Endothelial cell of umbilical vein (primary cell): Measurements from ENCODE around the gene PDK3. TPM values are rescaled to one million over a fixed set of nuclear protein-coding genes. Genes with fewer than 3 reads are reported as not detected.

Source experiments
- BruUV-seq: library from RNA; stranded (reverse); fragments of 400-500 nt; replicated peaks from 2 replicates; lab custom pipeline; 2021; lab: Mats Ljungman, UMichigan
- CTCF ChIA-PET: fragments of 300-600, 350-600 bp; sonication (Branson Sonifier 250); formaldehyde crosslinking; loops from one replicate; lab custom pipeline; 2021; ENCODE audit warnings: antibody characterized with exemption, inconsistent platforms; lab: Charles Lee
- POLR2A ChIA-PET: fragments of 300-600, 350-600 bp; sonication (Branson Sonifier 250); formaldehyde crosslinking; loops from one replicate; lab custom pipeline; 2021; ENCODE audit warnings: antibody characterized with exemption, inconsistent platforms; lab: Charles Lee
- DNase-seq: peaks from one replicate; pipeline ENCODE4 v3.0.0-alpha.2; 2011; ENCODE audit warnings: low read depth, low spot score
- FAIRE-seq: peaks from 2 replicates; lab custom pipeline; 2011; peaks lifted over from hg19 to GRCh38; lab: Jason Lieb, UNC
- H2AFZ ChIP-seq: 2 replicates; pipeline ENCODE4 v1.6.0; 2012; ENCODE audit warnings: low read depth, low read length, control low read depth, inconsistent platforms
- H3K27ac ChIP-seq: 2 replicates; pipeline ENCODE4 v1.5.1; 2011; ENCODE audit warnings: low read depth, mild to moderate bottlenecking, control low read depth, low read length, moderate library complexity; ENCODE audit not compliant: insufficient read depth
- H3K27me3 ChIP-seq, 2 experiments: 2 replicates each; pipeline versions ENCODE4 v1.6.0 to v1.6.1; 2011; ENCODE audit warnings: low read length in 2 of 2, mixed read lengths in 1 of 2; ENCODE audit not compliant: control insufficient read depth in 2 of 2, insufficient read depth in 2 of 2
- H3K36me3 ChIP-seq, 2 experiments: 2 replicates in 1 of 2; 3 replicates in 1 of 2; pipeline ENCODE4 v1.5.1; 2011; ENCODE audit warnings: low read length in 2 of 2, mild to moderate bottlenecking in 1 of 2, moderate library complexity in 1 of 2; ENCODE audit not compliant: control insufficient read depth in 2 of 2, insufficient read depth in 2 of 2; ENCODE audit errors: extremely low read depth in 1 of 2
- H3K4me1 ChIP-seq: 3 replicates; pipeline ENCODE4 v1.5.1; 2011; ENCODE audit warnings: mild to moderate bottlenecking, low read length; ENCODE audit not compliant: control insufficient read depth, insufficient read depth; ENCODE audit errors: extremely low read depth
- H3K4me2 ChIP-seq: 2 replicates; pipeline ENCODE4 v1.6.1; 2011; ENCODE audit warnings: low read length, control low read depth, mixed read lengths; ENCODE audit not compliant: insufficient read depth
- H3K4me3 ChIP-seq, 3 experiments: fragments of 200-600 bp in 1 of 3; sonication (generic), shearing (Covaris generic) in 1 of 3; replicated peaks in 1 of 3; 2 replicates each; pipeline ENCODE4 v1.5.1; 2011 to 2016; ENCODE audit warnings: control low read depth in 3 of 3, low read length in 3 of 3, mild to moderate bottlenecking in 2 of 3, inconsistent platforms in 1 of 3, low read depth in 1 of 3, moderate library complexity in 1 of 3; ENCODE audit not compliant: insufficient read depth in 1 of 3
- H3K79me2 ChIP-seq: 2 replicates; pipeline ENCODE4 v1.6.0; 2012; ENCODE audit warnings: low read length, inconsistent platforms; ENCODE audit not compliant: control insufficient read depth, insufficient read depth
- H3K9ac ChIP-seq: replicated peaks from 2 replicates; pipeline ENCODE3; 2011; ENCODE audit warnings: low read length, control low read depth; ENCODE audit not compliant: insufficient read depth; ENCODE audit errors: extremely low read depth
- H3K9me1 ChIP-seq: replicated peaks from 3 replicates; pipeline ENCODE4 v1.6.0; 2011; ENCODE audit warnings: mild to moderate bottlenecking, low read length; ENCODE audit not compliant: control insufficient read depth, insufficient read depth; ENCODE audit errors: extremely low read depth
- H3K9me3 ChIP-seq: replicated peaks from 2 replicates; pipeline ENCODE4 v1.5.1; 2012; ENCODE audit warnings: low read length, inconsistent platforms; ENCODE audit not compliant: control insufficient read depth, insufficient read depth
- H4K20me1 ChIP-seq: replicated peaks from 2 replicates; pipeline ENCODE3; 2011; ENCODE audit warnings: mild to moderate bottlenecking, low read length; ENCODE audit not compliant: control insufficient read depth, insufficient read depth; ENCODE audit errors: extremely low read depth
- CTCF ChIP-seq, 2 donors: IDR thresholded peaks; 1 replicate in 1 of 2; 2 replicates in 1 of 2; pipeline ENCODE4 v1.5.1; 2011; ENCODE audit warnings: low read length in 2 of 2, mild to moderate bottlenecking in 2 of 2, moderate library complexity in 2 of 2, control low read depth in 1 of 2, inconsistent platforms in 1 of 2, low read depth in 1 of 2; ENCODE audit not compliant: insufficient read depth in 1 of 2; ENCODE audit errors: extremely low read depth in 1 of 2
- GATA2 ChIP-seq: IDR thresholded peaks from 2 replicates; pipeline ENCODE4 v1.7.0; 2011; ENCODE audit warnings: low read depth, mild to moderate bottlenecking, moderate library complexity, mixed read lengths, low read length; ENCODE audit not compliant: insufficient read length, insufficient read depth
- MAX ChIP-seq: IDR thresholded peaks from 2 replicates; pipeline ENCODE4 v1.6.1; 2011; ENCODE audit not compliant: insufficient read depth, insufficient read length
- MYC ChIP-seq: IDR thresholded peaks from one replicate; pipeline ENCODE4 v1.6.1; 2011; ENCODE audit warnings: mild to moderate bottlenecking, low read depth, low read length
- dilution Hi-C: fragments of 300-500 bp; cut with MboI; formaldehyde crosslinking; loops from one replicate; pipeline ENCODE4 v1.15.0; 2019; ENCODE audit warnings: low sequenced_read_pairs; ENCODE audit not compliant: extremely low pct_ligation_motif_present
- intact Hi-C: fragments of 100-400 bp; cut with micrococcal nuclease; formaldehyde crosslinking; loops from one replicate; pipeline ENCODE4 v1.10.0; 2022
- polyA plus RNA-seq, 4 experiments: library from polyadenylated mRNA; depleted of rRNA in 3 of 4; stranded (reverse) in 3 of 4; unstranded in 1 of 4; fragments of >200 nt; gene quantifications; 2 replicates each; pipeline versions ENCODE4 v1.2.1 to v1.2.3, GENCODE V29; 2011 to 2012; ENCODE audit warnings: missing spikeins in 1 of 4
- total RNA-seq: library from RNA; stranded (reverse); gene quantifications from 2 replicates; pipeline ENCODE4 v1.2.3, GENCODE V29; 2021

PDK3 gene
- total and polyA plus RNA-seq, 2 donors (not counting 3 experiments of a cell fraction or from before 2014, with no cell fraction given) = 3.0 to 5.9 TPM

GRCh38 chrX:24482823-24483415 is 17.8 kb downstream of the PDK3 start:
- CTCF ChIA-PET = interaction anchor here (0.7 to 1.1 kb wide), 2 partner anchors 16 to 18 kb away, joined by 3 read pairs; partner anchors contain the start of gene PDK3
- FAIRE-seq = no peak
- intact Hi-C loops = no loop called here

More at GRCh38 chrX:24482823-24483415, 17.8 kb downstream of the PDK3 start:
- Histone ChIP-seq H3K4me1 (no peaks in the 10 kb centered on the region), H4K20me1 (no peaks in the 10 kb centered on the region), H3K9me3 (no peaks in the 10 kb centered on the region), H3K27ac (no peak overlapping the region), H3K36me3 (no peaks in the 10 kb centered on the region), H3K4me2 (no peak overlapping the region), H3K79me2 (no peaks in the 10 kb centered on the region), H2AFZ (no peak overlapping the region), H3K9ac (no peak overlapping the region), H3K27me3 (no peaks in the 10 kb centered on the region), H3K4me3 (no peak overlapping the region), H3K9me1 (no peaks in the 10 kb centered on the region)
- dilution Hi-C loops = no loop called here
- POLR2A ChIA-PET = no interaction called here
- DNase-seq = no peak
- TF ChIP-seq GATA2 (no peak), MAX (no peak), CTCF (IDR thresholded peaks at IDR 0.05; ENCODE audit: extremely low read depth in 1 of 2, insufficient read depth in 1 of 2, low read depth in 1 of 2, low read length in 2 of 2) (no peak), MYC (no peak)
- no TSS peak for BruUV-seq
